ENCODE data around the gene PDE7B. TPM values are rescaled to one million over a fixed set of nuclear protein-coding genes. Genes with fewer than 3 reads are reported as not detected.
A peak's percentile ranks its signal among the peaks of the same experiment; 100 is the strongest.

The PDE7B gene
- total and polyA plus RNA-seq, 2 donors from 2014 or later, result 4.6 to 15.4 TPM

DNA sequence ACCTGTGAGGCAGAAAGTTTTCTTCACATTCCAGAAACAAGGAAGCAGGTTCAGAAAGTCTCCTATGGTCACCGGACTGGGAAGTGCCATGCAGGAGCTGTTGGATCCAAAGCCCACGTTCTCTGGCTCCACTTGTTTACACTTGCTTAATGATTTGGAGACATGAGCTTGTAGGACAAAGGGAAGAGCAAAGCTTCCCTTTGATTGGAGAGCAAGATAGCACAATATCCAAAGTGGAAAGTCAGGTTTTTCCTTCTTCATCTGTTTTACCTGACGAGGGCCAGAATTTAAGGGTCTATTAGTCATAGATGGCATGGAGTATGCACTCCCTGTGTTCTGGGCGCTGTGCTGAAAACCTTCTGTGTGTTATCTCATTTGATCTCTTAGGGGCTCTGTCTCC, 81.2 kb downstream of the PDE7B start:
- no peak overlapping the region for H3K27ac ChIP-seq (ENCODE audit: low read depth in 2 of 2, low read length in 2 of 2)
- H3K9ac ChIP-seq (ENCODE audit: low read length in 3 of 3), result no peak overlapping the region
- H3K36me3 ChIP-seq (ENCODE audit: control insufficient read depth in 2 of 3, insufficient read depth in 3 of 3, low read length in 3 of 3), result no peaks in the 10 kb centered on the region
- H3K27me3 ChIP-seq (ENCODE audit: control insufficient read depth, insufficient read depth, low read length), result no peaks in the 10 kb centered on the region
- no peak overlapping the region for H3K4me3 ChIP-seq (ENCODE audit: low read length in 3 of 3)
- TF ChIP-seq, protein P1, sequence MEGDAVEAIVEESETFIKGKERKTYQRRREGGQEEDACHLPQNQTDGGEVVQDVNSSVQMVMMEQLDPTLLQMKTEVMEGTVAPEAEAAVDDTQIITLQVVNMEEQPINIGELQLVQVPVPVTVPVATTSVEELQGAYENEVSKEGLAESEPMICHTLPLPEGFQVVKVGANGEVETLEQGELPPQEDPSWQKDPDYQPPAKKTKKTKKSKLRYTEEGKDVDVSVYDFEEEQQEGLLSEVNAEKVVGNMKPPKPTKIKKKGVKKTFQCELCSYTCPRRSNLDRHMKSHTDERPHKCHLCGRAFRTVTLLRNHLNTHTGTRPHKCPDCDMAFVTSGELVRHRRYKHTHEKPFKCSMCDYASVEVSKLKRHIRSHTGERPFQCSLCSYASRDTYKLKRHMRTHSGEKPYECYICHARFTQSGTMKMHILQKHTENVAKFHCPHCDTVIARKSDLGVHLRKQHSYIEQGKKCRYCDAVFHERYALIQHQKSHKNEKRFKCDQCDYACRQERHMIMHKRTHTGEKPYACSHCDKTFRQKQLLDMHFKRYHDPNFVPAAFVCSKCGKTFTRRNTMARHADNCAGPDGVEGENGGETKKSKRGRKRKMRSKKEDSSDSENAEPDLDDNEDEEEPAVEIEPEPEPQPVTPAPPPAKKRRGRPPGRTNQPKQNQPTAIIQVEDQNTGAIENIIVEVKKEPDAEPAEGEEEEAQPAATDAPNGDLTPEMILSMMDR (IDR thresholded peaks at IDR 0.05; ENCODE audit: borderline replicate concordance, extremely low read depth, insufficient read depth), result no peak
- FAIRE-seq, result no peak
- DNase-seq, result no peak
- intact Hi-C loops (cut with DNase I), result no loop called here
- peaks cover 0 to 2% (median 0%) of the 10 kb centered on the region in 3 donors for H3K9me3 ChIP-seq (ENCODE audit: control insufficient read depth in 2 of 3, insufficient read depth in 1 of 3, low read length in 3 of 3)
- no peaks in the 10 kb centered on the region for H3K4me1 ChIP-seq (ENCODE audit: control insufficient read depth in 2 of 3, insufficient read depth in 2 of 3, low read depth in 1 of 3, low read length in 3 of 3)

DNA sequence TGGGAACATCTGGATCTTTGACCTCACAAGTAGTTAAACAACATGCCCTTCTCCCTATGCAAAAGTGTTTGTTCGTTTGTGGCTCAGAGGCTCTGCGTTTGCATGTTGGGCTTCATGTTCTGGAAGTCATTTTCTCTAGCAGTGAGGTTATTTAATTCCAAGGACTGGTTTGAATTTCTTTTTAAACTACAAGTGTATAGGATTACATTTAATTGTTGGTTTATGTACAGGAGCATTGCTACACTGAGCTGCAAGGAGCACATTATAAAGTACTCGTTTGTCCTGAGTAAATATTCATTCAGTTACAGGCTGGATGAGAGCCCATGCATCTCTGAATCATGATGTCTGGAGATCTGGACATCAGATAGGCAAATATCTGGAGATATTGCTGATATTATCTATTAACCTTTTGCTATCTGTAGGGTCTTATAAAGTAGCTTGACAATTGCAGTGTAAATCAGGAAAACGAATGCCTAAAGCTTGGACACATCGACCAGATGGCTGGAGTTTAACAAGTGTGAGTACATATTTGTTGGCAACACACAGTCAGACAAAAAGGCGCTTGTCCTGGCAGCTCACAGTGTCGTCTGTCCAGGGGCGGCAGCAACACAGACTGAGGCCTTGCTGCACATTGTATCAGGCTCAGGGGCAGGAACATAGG, 84.6 kb downstream of the PDE7B start:
- FAIRE-seq (no peak), DNase-seq (peak in 2 of 5 donors; percentile 9 to 17)
- peaks cover 0 to 2% (median 0%) of the 10 kb centered on the region in 3 donors for H3K4me1 ChIP-seq (ENCODE audit: control insufficient read depth in 2 of 3, insufficient read depth in 2 of 3, low read depth in 1 of 3, low read length in 3 of 3)
- H3K9ac ChIP-seq (ENCODE audit: low read length in 3 of 3), result no peak overlapping the region
- H3K36me3 ChIP-seq (ENCODE audit: control insufficient read depth in 2 of 3, insufficient read depth in 3 of 3, low read length in 3 of 3), result no peaks in the 10 kb centered on the region
- no peaks in the 10 kb centered on the region for H3K9me3 ChIP-seq (ENCODE audit: control insufficient read depth in 2 of 3, insufficient read depth in 1 of 3, low read length in 3 of 3)
- no peak overlapping the region for H3K4me3 ChIP-seq (ENCODE audit: low read length in 3 of 3)
- intact Hi-C loops (cut with DNase I), result no loop called here
- H3K27me3 ChIP-seq (ENCODE audit: control insufficient read depth, insufficient read depth, low read length), result no peaks in the 10 kb centered on the region
- TF ChIP-seq, protein P1 (IDR thresholded peaks at IDR 0.05; ENCODE audit: borderline replicate concordance, extremely low read depth, insufficient read depth), result no peak
- no peak overlapping the region for H3K27ac ChIP-seq (ENCODE audit: low read depth in 2 of 2, low read length in 2 of 2)

DNA sequence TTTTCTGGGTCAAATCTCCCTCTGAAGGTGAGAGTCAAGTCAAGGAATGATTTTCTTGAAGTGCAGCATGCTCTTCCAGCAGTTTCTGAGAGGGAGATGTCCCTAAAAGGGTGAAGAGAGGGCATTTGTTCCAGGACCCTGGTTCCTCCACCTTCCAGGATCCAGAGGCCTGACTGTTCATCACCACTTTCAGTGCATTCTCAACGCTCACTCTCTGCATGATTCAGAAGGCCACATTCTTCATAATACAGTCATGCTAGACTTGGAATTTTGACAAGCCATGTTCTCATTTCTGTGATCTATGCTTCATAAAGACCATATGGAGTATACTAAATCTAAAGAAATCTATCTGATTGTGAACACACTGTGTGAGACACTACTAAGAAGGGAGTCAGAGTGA, 85.1 kb downstream of the PDE7B start:
- no peaks in the 10 kb centered on the region for H3K27me3 ChIP-seq (ENCODE audit: control insufficient read depth, insufficient read depth, low read length)
- DNase-seq, result no peak
- H3K27ac ChIP-seq (ENCODE audit: low read depth in 2 of 2, low read length in 2 of 2), result no peak overlapping the region
- intact Hi-C loops (cut with DNase I), result no loop called here
- FAIRE-seq, result no peak
- no peak overlapping the region for H3K9ac ChIP-seq (ENCODE audit: low read length in 3 of 3)
- H3K4me3 ChIP-seq (ENCODE audit: low read length in 3 of 3), result no peak overlapping the region
- TF ChIP-seq, protein P1 (IDR thresholded peaks at IDR 0.05; ENCODE audit: borderline replicate concordance, extremely low read depth, insufficient read depth), result no peak
- no peaks in the 10 kb centered on the region for H3K9me3 ChIP-seq (ENCODE audit: control insufficient read depth in 2 of 3, insufficient read depth in 1 of 3, low read length in 3 of 3)
- no peaks in the 10 kb centered on the region for H3K36me3 ChIP-seq (ENCODE audit: control insufficient read depth in 2 of 3, insufficient read depth in 3 of 3, low read length in 3 of 3)
- H3K4me1 ChIP-seq (ENCODE audit: control insufficient read depth in 2 of 3, insufficient read depth in 2 of 3, low read depth in 1 of 3, low read length in 3 of 3), result peaks cover 0 to 2% (median 0%) of the 10 kb centered on the region in 3 donors

Data from kidney (tissue), 14 donors.